ENCODE data around the gene CCR5. TPM values are rescaled to one million over a fixed set of nuclear protein-coding genes. Genes with fewer than 3 reads are reported as not detected.
A peak's percentile ranks its signal among the peaks of the same experiment; 100 is the strongest.

Gene CCR5
- total and polyA plus RNA-seq, 2 of the 8 experiments (the other 6 are each of a cell fraction or from before 2014, with no cell fraction given): not detected

DNA sequence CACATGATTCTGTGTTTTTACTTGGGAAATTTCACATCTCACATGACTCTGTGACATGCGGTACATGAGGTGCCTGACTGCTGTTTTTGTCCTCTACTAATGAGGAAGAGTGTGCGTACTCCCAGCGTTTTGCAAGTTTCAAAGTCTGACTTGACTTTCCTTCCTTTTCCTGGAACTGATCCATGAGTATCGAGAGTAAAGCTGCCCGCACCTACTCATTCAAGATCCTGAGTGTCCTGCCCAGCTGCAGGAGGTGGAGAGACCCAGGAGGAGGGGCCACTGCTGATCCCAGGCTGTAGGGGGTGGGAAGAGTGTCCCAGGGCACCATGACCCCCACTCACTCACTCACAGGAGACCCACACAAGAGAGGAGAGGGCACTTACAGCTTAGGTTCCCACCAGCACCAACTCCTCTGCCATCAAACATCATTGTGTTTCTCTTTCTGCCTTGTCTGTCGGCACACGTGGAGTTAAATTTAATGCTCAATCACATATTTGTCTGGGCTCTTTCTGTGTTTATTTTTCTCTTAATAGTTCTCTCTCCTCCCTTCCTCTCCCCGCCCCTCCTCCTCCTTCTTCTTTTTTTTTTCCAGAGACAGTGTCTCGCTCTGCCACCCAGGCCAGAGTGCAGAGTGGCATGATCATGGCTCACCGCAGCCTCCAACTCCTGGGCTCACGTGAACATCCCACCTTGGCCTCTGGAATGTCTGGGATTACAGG, 34.7 kb downstream of the CCR5 start:
- Histone ChIP-seq H2BK5ac (ENCODE audit: low read depth, low read length) (no peak overlapping the region), H3K9me3 (ENCODE audit: insufficient read depth in 2 of 2, low read depth in 1 of 2, low read length in 1 of 2) (no peaks in the 10 kb centered on the region), H3K27me3 (replicated peaks in 1 of 4; ENCODE audit: control insufficient read depth in 3 of 4, extremely low read depth in 1 of 4, insufficient read depth in 3 of 4, low read length in 3 of 4) (no peaks in the 10 kb centered on the region; a peak in 1 of 7 replicates), H4K91ac (replicated peaks; ENCODE audit: insufficient read length, low read length) (no peak overlapping the region), H3K36me3 (ENCODE audit: control insufficient read depth in 2 of 4, insufficient read depth in 4 of 4, low read length in 3 of 4) (no peaks in the 10 kb centered on the region), H4K5ac (ENCODE audit: insufficient read length, low read depth, low read length) (no peak overlapping the region), H2AFZ (ENCODE audit: low read length) (0 out of 2 replicates have a peak overlapping the region, but pooled peaks have one; percentile 57), H3K9ac (replicated peaks in 1 of 4; ENCODE audit: extremely low read depth in 1 of 4, low read depth in 3 of 4, low read length in 3 of 4) (no peak overlapping the region), H2BK15ac (ENCODE audit: low read length) (no peak overlapping the region), H3K4me2 (ENCODE audit: insufficient read depth in 1 of 2, low read depth in 2 of 2, low read length in 2 of 2) (no peak overlapping the region), H3K14ac (ENCODE audit: insufficient read length) (no peak overlapping the region), H3K4me3 (ENCODE audit: extremely low read depth in 1 of 4, insufficient read depth in 2 of 4, low read depth in 3 of 4, low read length in 4 of 4) (no peak overlapping the region), H4K20me1 (replicated peaks in 1 of 2; ENCODE audit: control insufficient read depth in 1 of 2, insufficient read depth in 2 of 2, low read length in 2 of 2) (no peaks in the 10 kb centered on the region), H3K4ac (replicated peaks; ENCODE audit: insufficient read length, low read depth, low read length) (no peak overlapping the region), H3K4me1 (replicated peaks in 1 of 4; ENCODE audit: control insufficient read depth in 3 of 4, insufficient read depth in 4 of 4, low read length in 3 of 4) (no peaks in the 10 kb centered on the region), H3K79me1 (ENCODE audit: low read depth, low read length) (no peaks in the 10 kb centered on the region), H3K79me2 (ENCODE audit: control insufficient read depth in 1 of 2, insufficient read depth in 2 of 2, low read length in 2 of 2) (no peaks in the 10 kb centered on the region), H3K18ac (ENCODE audit: extremely low read depth, low read length) (no peak overlapping the region), H3K23ac (ENCODE audit: insufficient read length) (no peak overlapping the region), H2AK5ac (ENCODE audit: low read depth, low read length) (no peak overlapping the region), H3K23me2 (ENCODE audit: low read depth, low read length) (no peaks in the 10 kb centered on the region), H3K27ac (ENCODE audit: low read depth, low read length) (no peak overlapping the region), H2BK12ac (ENCODE audit: low read depth, low read length) (no peak overlapping the region), H3K56ac (replicated peaks; ENCODE audit: insufficient read length, low read depth, low read length) (no peak overlapping the region), H2BK120ac (replicated peaks; ENCODE audit: low read depth, low read length) (no peak overlapping the region), H2BK20ac (ENCODE audit: low read length) (no peak overlapping the region), H4K8ac (ENCODE audit: extremely low read depth, insufficient read depth, low read length) (no peak overlapping the region)
- ChIA-PET POLR2A (ENCODE audit: partially characterized antibody) (no interaction called here), CTCF (ENCODE audit: partially characterized antibody) (interaction anchor here (1.0 to 3.5 kb wide), 2 partner anchors 45 kb away, joined by 3 to 14 read pairs; no protein-coding TSS in a partner anchor)
- DNase-seq (ENCODE audit: low read depth in 1 of 2, low spot score in 2 of 2) (no peak), FAIRE-seq (no peak)
- TF ChIP-seq KDM1A (IDR thresholded peaks at IDR 0.05; ENCODE audit: borderline replicate concordance, low read length): no peak
- 84% methylated on average over 9 of the region's 11 CpGs; no CpG with 5 or more reads in 1 of the 2 experiments for whole genome bisulfite sequencing, 2 experiments (ENCODE audit: extremely low coverage in 1 of 2, insufficient coverage in 1 of 2, insufficient read length in 1 of 2, insufficient replicate concordance in 2 of 2, low coverage in 1 of 2, low lambda C conversion rate in 2 of 2, missing lambda C conversion rate in 1 of 2)
